ENCODE results near the gene CANT1.

The CANT1 gene

DNA sequence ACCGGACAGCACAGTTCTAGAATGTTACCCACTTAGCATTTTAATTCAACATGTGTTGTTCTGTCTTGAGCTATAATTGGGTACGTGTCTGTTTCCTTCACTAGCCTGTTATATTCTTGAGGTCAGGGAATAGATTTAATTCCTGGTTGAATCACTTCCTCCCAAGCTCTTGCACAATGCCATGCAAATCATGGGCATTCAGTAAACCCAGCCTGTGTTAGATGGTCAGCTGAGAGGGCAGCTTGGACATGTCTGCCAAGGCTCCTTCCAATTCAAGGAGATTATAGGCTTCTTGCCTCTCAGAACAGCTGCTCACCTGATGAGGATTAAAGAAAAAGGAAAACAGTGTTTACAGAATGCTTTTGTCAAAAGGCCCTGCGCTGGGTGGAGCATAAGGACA, 27.0 kb upstream of the CANT1 start:
- no peak overlapping the region for H3K27ac ChIP-seq
- TF ChIP-seq, protein P1, sequence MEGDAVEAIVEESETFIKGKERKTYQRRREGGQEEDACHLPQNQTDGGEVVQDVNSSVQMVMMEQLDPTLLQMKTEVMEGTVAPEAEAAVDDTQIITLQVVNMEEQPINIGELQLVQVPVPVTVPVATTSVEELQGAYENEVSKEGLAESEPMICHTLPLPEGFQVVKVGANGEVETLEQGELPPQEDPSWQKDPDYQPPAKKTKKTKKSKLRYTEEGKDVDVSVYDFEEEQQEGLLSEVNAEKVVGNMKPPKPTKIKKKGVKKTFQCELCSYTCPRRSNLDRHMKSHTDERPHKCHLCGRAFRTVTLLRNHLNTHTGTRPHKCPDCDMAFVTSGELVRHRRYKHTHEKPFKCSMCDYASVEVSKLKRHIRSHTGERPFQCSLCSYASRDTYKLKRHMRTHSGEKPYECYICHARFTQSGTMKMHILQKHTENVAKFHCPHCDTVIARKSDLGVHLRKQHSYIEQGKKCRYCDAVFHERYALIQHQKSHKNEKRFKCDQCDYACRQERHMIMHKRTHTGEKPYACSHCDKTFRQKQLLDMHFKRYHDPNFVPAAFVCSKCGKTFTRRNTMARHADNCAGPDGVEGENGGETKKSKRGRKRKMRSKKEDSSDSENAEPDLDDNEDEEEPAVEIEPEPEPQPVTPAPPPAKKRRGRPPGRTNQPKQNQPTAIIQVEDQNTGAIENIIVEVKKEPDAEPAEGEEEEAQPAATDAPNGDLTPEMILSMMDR (IDR thresholded peaks at IDR 0.05): no peak
- TF ChIP-seq ZFX (IDR thresholded peaks at IDR 0.05; ENCODE audit: borderline replicate concordance): no peak

DNA sequence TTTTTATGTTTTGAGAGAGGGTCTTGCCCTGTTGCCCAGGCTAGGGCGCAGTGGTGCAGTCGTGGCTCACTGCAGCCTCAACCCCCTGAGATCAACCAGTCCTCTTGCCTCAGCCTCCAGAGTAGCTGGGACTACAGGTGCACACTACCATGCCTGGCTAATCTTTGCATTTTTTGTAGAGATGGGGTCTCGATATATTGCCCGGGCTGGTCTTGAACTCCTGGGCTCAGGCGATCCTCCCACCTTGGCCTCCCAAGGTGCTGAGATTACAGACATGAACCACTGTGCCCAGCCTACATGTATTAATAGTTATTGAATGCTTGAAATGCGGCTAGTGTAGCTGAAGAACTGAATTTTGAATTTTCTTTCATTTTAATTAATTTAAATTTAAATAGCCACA, 26.6 kb upstream of the CANT1 start:
- TF ChIP-seq, protein P1 (IDR thresholded peaks at IDR 0.05): no peak
- no peak for TF ChIP-seq ZFX (IDR thresholded peaks at IDR 0.05; ENCODE audit: borderline replicate concordance)
- H3K27ac ChIP-seq: no peak overlapping the region

DNA sequence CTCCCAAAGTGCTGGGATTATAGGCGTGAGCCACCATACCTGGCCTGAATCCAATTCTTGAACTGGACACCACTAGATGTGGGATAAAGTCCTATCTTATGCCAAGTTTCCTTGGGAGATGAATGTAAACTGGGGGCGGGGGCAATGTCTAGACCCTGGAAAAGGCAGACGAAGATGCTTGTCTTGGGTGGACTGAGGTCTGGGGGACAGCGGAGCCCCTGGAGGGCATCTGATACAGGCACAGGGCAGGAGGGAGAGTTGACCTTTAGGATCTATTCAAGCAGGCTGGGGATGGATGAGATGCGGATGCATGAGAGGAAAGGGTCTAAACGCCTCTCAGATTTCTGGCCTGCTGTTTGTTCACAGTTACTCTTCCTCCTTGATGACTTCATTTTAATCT, 26.1 kb upstream of the CANT1 start:
- TF ChIP-seq, protein P1 (IDR thresholded peaks at IDR 0.05): no peak
- TF ChIP-seq ZFX (IDR thresholded peaks at IDR 0.05; ENCODE audit: borderline replicate concordance): no peak
- no peak overlapping the region for H3K27ac ChIP-seq

DNA sequence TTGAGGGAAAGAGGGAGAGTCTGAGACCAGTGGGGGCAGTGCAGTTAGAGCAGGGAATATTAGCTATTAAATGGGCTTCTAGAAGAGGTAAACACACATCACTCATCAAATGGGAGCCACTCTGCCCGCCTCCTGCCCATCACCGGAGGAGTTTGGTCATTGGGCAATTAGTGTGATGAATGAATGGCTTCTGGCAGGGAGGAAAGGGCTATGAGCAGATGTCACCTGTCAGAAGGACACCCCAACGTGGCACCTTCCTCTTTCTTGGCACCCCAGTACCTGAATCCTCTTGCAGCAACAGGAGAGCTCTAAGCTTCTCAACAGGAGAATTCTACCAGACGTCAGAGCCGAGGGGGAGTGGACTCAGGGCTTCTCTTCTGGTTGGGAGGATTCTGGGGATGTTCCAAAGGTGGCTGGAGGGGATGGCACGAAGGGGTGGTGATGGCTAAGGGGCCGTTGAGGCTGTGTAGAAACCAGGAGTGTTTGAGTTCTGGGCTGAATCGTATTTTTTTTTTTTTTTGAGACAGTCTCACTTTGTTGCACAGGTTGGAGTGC, 25.4 kb upstream of the CANT1 start:
- H3K27ac ChIP-seq: no peak overlapping the region
- TF ChIP-seq, protein P1 (IDR thresholded peaks at IDR 0.05): no peak
- TF ChIP-seq ZFX (IDR thresholded peaks at IDR 0.05; ENCODE audit: borderline replicate concordance): no peak

DNA sequence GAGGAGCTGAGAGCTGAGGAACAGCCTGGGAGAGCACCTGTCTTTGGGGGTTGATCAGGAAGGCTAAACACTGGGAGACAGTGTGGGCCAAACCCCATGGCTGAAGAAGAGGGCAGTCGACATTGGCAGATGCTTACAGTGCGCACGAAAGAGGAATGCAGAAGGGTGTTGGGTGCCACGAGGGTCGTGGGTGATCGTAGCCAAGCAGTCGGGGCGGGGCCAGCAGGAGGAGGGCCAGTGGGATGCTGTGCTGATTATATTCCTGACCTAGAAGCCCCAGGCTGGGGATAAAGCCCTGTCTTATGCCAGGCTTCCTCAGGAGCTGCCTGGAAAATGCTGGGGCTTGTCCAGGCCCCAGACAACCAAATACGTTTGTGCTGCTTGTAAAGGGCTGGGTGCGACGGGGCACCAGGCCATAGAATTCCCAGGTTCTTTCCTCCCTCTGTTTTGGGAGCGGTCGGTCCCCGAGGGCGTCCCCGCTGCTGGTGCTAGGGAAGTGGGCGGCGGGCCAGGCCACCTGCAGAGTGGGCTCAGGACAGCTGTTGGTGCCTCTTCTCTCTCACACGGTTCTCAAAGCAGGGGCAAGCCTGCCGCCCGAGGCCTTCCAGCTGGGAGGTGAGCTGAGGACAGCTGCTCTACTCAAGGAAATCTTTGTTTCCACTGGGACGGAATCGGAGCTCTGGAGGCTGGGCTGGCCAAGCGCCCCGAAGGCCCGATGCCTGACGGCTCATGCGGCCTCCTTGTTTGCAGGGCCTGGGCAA, 24.4 kb upstream of the CANT1 start:
- no peak for TF ChIP-seq ZFX (IDR thresholded peaks at IDR 0.05; ENCODE audit: borderline replicate concordance)
- TF ChIP-seq, protein P1 (IDR thresholded peaks at IDR 0.05): no peak
- no peak overlapping the region for H3K27ac ChIP-seq

DNA sequence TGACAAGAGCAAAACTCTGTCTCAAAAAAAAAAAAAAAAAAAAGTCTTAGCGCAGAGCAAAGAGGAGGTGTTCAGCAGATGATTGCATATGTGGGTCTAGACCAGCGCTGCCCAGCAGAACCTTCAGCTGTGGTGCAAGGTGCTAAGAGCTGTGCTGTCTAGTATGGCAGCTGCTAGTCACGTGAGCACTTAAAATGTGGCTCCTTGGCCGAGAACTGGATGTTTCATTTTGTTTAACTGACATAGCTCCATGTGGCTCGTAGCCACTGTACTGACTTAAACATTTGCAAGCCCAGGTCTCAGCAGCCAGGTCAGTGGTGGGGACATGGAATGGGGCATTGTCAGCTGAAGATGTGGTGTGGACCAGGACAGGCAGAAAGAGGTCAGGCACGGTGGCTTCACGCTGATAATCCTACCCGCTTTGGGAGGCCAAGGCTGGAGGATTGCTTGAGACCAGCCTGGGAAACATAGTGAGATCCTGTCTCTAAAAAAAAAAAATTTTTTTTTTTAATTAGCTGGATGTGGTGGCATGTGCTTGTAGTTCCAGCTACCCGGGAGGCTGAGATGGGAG, 23.6 kb upstream of the CANT1 start:
- TF ChIP-seq ZFX (IDR thresholded peaks at IDR 0.05; ENCODE audit: borderline replicate concordance): no peak
- TF ChIP-seq, protein P1 (IDR thresholded peaks at IDR 0.05): no peak
- H3K27ac ChIP-seq: no peak overlapping the region

All from 22Rv1 (cell line).